Heart left ventricle (tissue), 13 donors: Measurements from ENCODE around the gene IQUB.

Source experiments
- POLR2A ChIP-seq, 2 donors: fragments of 450-650 bp; IDR thresholded peaks; one replicate each; pipeline ENCODE4 v1.6.1; 2017; ENCODE audit warnings: antibody characterized with exemption in 2 of 2, mild to moderate bottlenecking in 2 of 2, moderate library complexity in 2 of 2
- TF ChIP-seq, protein P1 (sequence below), 12 donors: fragments of 200-600 bp; sonication (generic) in 4 of 12; IDR thresholded peaks; one replicate each; pipeline versions ENCODE4 v1.5.0 to v1.8.0; 2018 to 2022; ENCODE audit warnings: antibody characterized with exemption in 12 of 12, mild to moderate bottlenecking in 5 of 12
- donor health status: ischemic (EF 13 %, LVEDD 7.1; RV severe dilation, severe dysfunction).
- donor health status: DM: no; HTN: yes; CAD: no.
- donor health status: DM: no; HTN: no; CAD: no.
- donor health status: ischemic (EF 25% LVEDD 6.9; RV normal size, moderate dysfunction).
- donor health status: ischemic (EF 25% LVEDD 5.7; RV mildly dilated, moderate dysfunction).
- donor health status: ischemic (EF 35%, LVEDD 5.7; RV mildly dilated, moderate dysfunction).
- donor health status: nonischemic (EF 11% LVEDD 7.7; RV severe dilation, severe dysfunction).
- donor health status: DM: yes; HTN: yes; CAD: no.
- donor health status: PGD.
- donor health status: ischemic (EF 29% LVEDD 5.4; RV normal size, mild dysfunction).
- donor health status: nonischemic (EF 23%, LVEDD 6.1; RV moderate dilation, normal function).

DNA sequence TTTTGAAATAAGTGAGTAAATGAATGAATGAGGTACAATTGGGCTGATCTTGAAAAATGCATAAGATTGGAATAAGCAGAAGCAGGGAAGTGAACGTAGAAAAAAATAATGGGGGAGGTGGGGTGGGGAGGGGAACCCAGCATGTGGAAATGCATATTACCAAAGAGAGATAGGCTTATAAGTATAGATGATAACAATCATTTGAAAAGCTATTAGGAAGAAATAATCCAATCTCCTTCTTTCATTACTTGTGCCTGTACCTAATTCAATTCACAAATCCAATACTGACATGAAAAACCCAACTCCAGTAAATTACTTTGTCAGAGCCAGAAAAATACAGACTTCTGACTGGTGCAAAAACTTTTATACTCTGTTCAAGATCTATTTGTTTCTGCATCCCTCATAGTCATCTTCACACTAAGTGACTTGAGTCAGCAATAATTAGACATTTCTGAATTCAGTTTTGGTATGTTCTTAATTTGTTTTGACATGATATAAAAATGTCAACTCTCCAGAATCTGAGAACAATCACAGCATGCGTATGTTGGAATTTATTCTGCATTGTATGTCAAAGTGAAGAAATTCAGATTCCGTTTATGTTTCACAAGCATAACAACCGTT is 99.2 kb downstream of the IQUB start:
- TF ChIP-seq, protein P1, sequence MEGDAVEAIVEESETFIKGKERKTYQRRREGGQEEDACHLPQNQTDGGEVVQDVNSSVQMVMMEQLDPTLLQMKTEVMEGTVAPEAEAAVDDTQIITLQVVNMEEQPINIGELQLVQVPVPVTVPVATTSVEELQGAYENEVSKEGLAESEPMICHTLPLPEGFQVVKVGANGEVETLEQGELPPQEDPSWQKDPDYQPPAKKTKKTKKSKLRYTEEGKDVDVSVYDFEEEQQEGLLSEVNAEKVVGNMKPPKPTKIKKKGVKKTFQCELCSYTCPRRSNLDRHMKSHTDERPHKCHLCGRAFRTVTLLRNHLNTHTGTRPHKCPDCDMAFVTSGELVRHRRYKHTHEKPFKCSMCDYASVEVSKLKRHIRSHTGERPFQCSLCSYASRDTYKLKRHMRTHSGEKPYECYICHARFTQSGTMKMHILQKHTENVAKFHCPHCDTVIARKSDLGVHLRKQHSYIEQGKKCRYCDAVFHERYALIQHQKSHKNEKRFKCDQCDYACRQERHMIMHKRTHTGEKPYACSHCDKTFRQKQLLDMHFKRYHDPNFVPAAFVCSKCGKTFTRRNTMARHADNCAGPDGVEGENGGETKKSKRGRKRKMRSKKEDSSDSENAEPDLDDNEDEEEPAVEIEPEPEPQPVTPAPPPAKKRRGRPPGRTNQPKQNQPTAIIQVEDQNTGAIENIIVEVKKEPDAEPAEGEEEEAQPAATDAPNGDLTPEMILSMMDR (IDR thresholded peaks at IDR 0.05): no peak
- no peak for TF ChIP-seq POLR2A (IDR thresholded peaks at IDR 0.05)
